SK-N-MC (cell line): ENCODE results near the gene ABRACL.
A peak's percentile ranks its signal among the peaks of the same experiment; 100 is the strongest.

ENCODE experiments used
- DNase-seq: peaks from one replicate; pipeline ENCODE4 v3.0.0-alpha.2; 2011; ENCODE audit warnings: low read depth, low spot score
- H3K27ac ChIP-seq: fragments of 200-600 bp; sonication (generic); 2 replicates; pipeline ENCODE4 v1.5.1; 2016; ENCODE audit warnings: mixed run types
- H3K36me3 ChIP-seq: fragments of 200-600 bp; sonication (generic); 2 replicates; pipeline ENCODE4 v1.6.1; 2017; ENCODE audit warnings: antibody characterized with exemption, low read length, mixed read lengths; ENCODE audit not compliant: insufficient read depth
- H3K4me3 ChIP-seq: fragments of 200-600 bp; sonication (generic); 2 replicates; pipeline ENCODE4 v1.5.1; 2016
- H3K9ac ChIP-seq: fragments of 200-600 bp; sonication (generic); 2 replicates; pipeline ENCODE4 v1.8.0; 2017; ENCODE audit warnings: mixed run types, mixed read lengths; ENCODE audit not compliant: insufficient read length
- H3K9me3 ChIP-seq: fragments of 200-600 bp; sonication (generic); 2 replicates; pipeline ENCODE4 v1.6.1; 2017; ENCODE audit warnings: low read depth, mild to moderate bottlenecking, antibody characterized with exemption, low read length, moderate library complexity, mixed read lengths
- EZH2 ChIP-seq: fragments of 200-600 bp; sonication (generic); IDR thresholded peaks from one replicate; pipeline ENCODE4 v1.6.1; 2017; ENCODE audit warnings: antibody characterized with exemption
- FOXP2 ChIP-seq: optimal IDR thresholded peaks from 2 replicates; pipeline ENCODE3; 2011; ENCODE audit warnings: mild to moderate bottlenecking, moderate library complexity; ENCODE audit not compliant: insufficient read depth; ENCODE audit errors: extremely low read length, control extremely low read depth
- POLR2AphosphoS5 ChIP-seq: IDR thresholded peaks from 2 replicates; pipeline ENCODE4 v1.6.1; 2012; ENCODE audit warnings: mild to moderate bottlenecking, low read depth, low read length, borderline replicate concordance

The ABRACL gene

GRCh38 chr6:139050770-139051313 lies 22.3 kb downstream of the ABRACL start:
- Histone ChIP-seq H3K9ac (no peak overlapping the region), H3K9me3 (no peaks in the 10 kb centered on the region), H3K27ac (no peak overlapping the region), H3K36me3 (no peaks in the 10 kb centered on the region), H3K4me3 (no peak overlapping the region)
- TF ChIP-seq FOXP2: no peak
- TF ChIP-seq POLR2AphosphoS5: no peak
- no peak for DNase-seq

GRCh38 chr6:139051396-139052060 lies 23.0 kb downstream of the ABRACL start:
- no peak for DNase-seq
- no peaks in the 10 kb centered on the region for H3K36me3 ChIP-seq
- no peak overlapping the region for H3K27ac ChIP-seq
- no peak overlapping the region for H3K9ac ChIP-seq
- no peak overlapping the region for H3K4me3 ChIP-seq
- TF ChIP-seq POLR2AphosphoS5: no peak
- no peak for TF ChIP-seq FOXP2
- TF ChIP-seq EZH2: no peak
- H3K9me3 ChIP-seq: no peaks in the 10 kb centered on the region

GRCh38 chr6:139053382-139053781 lies 24.8 kb downstream of the ABRACL start:
- DNase-seq: no peak
- H3K9me3 ChIP-seq: no peaks in the 10 kb centered on the region
- H3K9ac ChIP-seq: no peak overlapping the region
- TF ChIP-seq EZH2: no peak
- no peak for TF ChIP-seq FOXP2
- no peak for TF ChIP-seq POLR2AphosphoS5
- no peaks in the 10 kb centered on the region for H3K36me3 ChIP-seq
- no peak overlapping the region for H3K27ac ChIP-seq
- no peak overlapping the region for H3K4me3 ChIP-seq

- no peaks in the 10 kb centered on the region for H3K9me3 ChIP-seq
- H3K27ac ChIP-seq: no peak overlapping the region
- H3K36me3 ChIP-seq: no peaks in the 10 kb centered on the region
- H3K4me3 ChIP-seq: no peak overlapping the region
- no peak overlapping the region for H3K9ac ChIP-seq
- DNase-seq: no peak
- TF ChIP-seq POLR2AphosphoS5 (no peak), FOXP2 (no peak), EZH2 (no peak)
These were observed 25.5 kb downstream of the ABRACL start for GRCh38 chr6:139054001-139054400.

- Histone ChIP-seq H3K9me3 (no peaks in the 10 kb centered on the region), H3K9ac (no peak overlapping the region), H3K27ac (no peak overlapping the region), H3K36me3 (no peaks in the 10 kb centered on the region), H3K4me3 (no peak overlapping the region)
- no peak for TF ChIP-seq POLR2AphosphoS5
- no peak for TF ChIP-seq EZH2
- no peak for TF ChIP-seq FOXP2
- no peak for DNase-seq
These were observed 27.2 kb downstream of the ABRACL start for GRCh38 chr6:139055709-139056108.

GRCh38 chr6:139058029-139058428 lies 29.5 kb downstream of the ABRACL start:
- H3K9me3 ChIP-seq: no peaks in the 10 kb centered on the region
- no peaks in the 10 kb centered on the region for H3K36me3 ChIP-seq
- no peak overlapping the region for H3K9ac ChIP-seq
- H3K27ac ChIP-seq: no peak overlapping the region
- no peak for DNase-seq
- no peak for TF ChIP-seq EZH2
- no peak for TF ChIP-seq FOXP2
- TF ChIP-seq POLR2AphosphoS5: no peak
- H3K4me3 ChIP-seq: no peak overlapping the region

- no peak overlapping the region for H3K27ac ChIP-seq
- no peak overlapping the region for H3K4me3 ChIP-seq
- TF ChIP-seq FOXP2: no peak
- TF ChIP-seq EZH2: no peak
- no peak for TF ChIP-seq POLR2AphosphoS5
- no peaks in the 10 kb centered on the region for H3K36me3 ChIP-seq
- DNase-seq: no peak
- no peak overlapping the region for H3K9ac ChIP-seq
- H3K9me3 ChIP-seq: no peaks in the 10 kb centered on the region
These were observed 31.8 kb downstream of the ABRACL start for GRCh38 chr6:139060332-139060731.

GRCh38 chr6:139062932-139063646 lies 34.5 kb downstream of the ABRACL start:
- Histone ChIP-seq H3K4me3 (no peak overlapping the region), H3K36me3 (no peaks in the 10 kb centered on the region), H3K27ac (no peak overlapping the region), H3K9ac (no peak overlapping the region), H3K9me3 (no peaks in the 10 kb centered on the region)
- TF ChIP-seq EZH2: no peak
- no peak for TF ChIP-seq POLR2AphosphoS5
- TF ChIP-seq FOXP2: no peak
- DNase-seq: peak; percentile 30
